Measurements from ENCODE around the gene ZC3HAV1L. TPM values are rescaled to one million over a fixed set of nuclear protein-coding genes. Genes with fewer than 3 reads are reported as not detected.

Gene ZC3HAV1L
- total RNA-seq, 4 donors from 2014 or later, result 8.5 to 14.1 (median 11.9) TPM

DNA sequence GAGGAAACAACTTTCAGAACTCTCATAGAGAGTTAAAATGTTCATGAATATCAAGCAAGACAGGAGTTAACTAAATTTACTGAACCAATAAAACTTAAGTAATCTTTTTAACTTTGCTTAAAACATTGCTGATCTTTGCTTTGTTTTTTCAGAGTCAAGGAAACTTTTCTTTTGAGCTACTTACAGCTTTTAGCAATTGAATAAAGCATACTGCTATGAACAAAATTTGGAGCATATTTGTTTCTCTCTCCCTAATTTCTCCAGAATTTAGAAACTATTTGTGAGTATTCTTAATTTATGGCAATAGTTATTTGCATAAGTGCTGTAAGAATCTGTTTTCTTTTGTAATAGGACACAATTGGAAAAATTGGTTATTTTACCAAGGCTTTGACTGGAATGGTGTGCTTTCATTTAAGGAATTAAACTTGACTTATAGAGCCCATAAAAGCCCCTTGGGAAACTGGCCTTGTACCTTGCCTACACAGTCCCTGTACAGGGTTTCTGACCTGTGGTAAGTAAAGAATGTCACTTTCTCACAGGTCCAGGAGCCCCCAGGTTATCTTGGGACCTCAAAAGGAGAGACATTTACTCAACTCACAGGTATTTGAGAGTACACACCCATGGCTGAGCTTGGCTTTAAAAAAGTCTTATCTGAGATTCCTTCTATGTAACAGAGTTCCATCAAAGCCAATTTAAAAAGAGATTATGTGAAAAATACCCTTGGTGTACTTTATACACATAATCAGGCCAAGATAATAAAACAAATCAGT, 31.3 kb downstream of the ZC3HAV1L start:
- TF ChIP-seq, protein P1, sequence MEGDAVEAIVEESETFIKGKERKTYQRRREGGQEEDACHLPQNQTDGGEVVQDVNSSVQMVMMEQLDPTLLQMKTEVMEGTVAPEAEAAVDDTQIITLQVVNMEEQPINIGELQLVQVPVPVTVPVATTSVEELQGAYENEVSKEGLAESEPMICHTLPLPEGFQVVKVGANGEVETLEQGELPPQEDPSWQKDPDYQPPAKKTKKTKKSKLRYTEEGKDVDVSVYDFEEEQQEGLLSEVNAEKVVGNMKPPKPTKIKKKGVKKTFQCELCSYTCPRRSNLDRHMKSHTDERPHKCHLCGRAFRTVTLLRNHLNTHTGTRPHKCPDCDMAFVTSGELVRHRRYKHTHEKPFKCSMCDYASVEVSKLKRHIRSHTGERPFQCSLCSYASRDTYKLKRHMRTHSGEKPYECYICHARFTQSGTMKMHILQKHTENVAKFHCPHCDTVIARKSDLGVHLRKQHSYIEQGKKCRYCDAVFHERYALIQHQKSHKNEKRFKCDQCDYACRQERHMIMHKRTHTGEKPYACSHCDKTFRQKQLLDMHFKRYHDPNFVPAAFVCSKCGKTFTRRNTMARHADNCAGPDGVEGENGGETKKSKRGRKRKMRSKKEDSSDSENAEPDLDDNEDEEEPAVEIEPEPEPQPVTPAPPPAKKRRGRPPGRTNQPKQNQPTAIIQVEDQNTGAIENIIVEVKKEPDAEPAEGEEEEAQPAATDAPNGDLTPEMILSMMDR (IDR thresholded peaks at IDR 0.05; ENCODE audit: low read depth), result no peak

DNA sequence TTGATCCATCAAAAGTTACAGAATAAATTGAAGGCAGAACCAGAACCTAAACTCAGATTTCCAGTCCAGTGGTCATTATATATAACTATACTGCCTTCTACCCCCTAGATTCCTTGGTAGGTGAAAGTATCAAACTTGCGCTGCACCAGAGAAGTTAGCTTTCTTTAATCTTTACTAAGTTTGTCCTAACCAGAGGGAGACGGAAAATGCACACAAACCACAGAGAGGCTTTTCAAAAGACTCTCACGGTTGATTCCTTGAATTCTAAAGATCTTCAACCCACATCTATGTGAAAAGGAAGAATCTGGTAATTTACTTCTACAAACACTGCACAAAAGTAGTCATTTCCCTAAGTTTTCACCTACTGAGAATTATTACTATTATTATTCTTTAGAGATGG, 36.4 kb downstream of the ZC3HAV1L start:
- TF ChIP-seq, protein P1 (IDR thresholded peaks at IDR 0.05; ENCODE audit: low read depth), result no peak

DNA sequence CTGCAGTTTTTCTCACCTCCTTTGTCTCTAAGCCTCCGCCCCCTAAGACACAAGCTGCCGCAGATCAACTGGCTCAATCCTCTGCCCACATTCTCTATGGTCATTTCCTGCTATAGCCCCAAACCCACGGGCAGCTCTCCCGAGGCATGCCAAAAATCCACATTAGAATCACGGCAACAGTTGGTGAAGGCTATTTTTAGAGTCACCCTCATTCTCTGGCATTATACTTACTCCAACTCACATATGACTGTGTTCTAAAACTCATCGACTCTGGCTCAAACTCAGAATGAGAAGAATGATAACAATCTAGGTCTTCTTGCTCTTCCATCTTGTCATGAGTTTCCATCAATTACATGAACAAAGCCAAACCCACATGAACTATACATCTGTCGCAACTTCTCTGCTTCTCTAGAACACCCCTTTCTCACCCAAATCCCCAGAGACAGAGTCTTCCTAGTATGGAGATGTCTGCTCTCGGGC, 43.8 kb downstream of the ZC3HAV1L start:
- TF ChIP-seq, protein P1 (IDR thresholded peaks at IDR 0.05; ENCODE audit: low read depth), result no peak

DNA sequence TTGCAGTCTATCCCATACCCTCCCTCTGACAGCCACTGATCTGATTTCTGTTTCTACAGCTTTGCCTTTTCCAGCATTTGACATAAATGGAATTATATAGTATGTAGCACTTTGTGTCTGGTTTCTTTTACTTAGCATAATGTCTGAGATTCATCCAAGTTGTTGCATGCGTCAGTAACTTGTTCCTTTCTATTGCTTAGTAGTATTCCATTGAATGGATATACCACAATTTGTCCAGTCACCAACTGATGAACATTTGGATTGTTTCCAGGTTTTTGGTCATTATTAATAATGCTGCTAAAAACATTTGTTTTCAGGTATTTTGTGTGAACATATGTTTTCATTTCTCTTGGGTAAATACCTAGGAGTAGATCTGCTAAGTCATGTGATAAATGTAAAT, 48.2 kb downstream of the ZC3HAV1L start:
- TF ChIP-seq, protein P1 (IDR thresholded peaks at IDR 0.05; ENCODE audit: low read depth), result no peak

DNA sequence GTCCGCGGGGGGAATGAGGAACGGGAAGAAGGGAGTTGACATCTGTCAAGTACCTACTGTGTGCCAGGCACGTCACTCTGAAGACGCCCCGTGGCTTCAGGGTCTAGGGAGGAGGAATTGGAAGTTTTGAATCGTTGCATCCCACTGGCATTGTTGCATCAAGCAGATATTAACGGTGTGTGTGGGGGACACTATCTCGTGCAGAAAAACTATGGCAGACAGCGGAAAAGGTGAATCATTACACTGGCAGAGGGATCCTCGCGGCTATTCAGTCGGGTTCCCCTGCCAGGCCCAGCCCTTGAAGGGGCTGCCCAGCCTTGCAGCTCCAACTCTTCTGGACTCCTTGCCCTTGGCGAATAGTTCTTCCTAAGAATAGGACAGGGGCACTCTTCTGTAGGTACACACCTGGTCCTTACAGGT, 53.6 kb downstream of the ZC3HAV1L start:
- TF ChIP-seq, protein P1 (IDR thresholded peaks at IDR 0.05; ENCODE audit: low read depth), result no peak

DNA sequence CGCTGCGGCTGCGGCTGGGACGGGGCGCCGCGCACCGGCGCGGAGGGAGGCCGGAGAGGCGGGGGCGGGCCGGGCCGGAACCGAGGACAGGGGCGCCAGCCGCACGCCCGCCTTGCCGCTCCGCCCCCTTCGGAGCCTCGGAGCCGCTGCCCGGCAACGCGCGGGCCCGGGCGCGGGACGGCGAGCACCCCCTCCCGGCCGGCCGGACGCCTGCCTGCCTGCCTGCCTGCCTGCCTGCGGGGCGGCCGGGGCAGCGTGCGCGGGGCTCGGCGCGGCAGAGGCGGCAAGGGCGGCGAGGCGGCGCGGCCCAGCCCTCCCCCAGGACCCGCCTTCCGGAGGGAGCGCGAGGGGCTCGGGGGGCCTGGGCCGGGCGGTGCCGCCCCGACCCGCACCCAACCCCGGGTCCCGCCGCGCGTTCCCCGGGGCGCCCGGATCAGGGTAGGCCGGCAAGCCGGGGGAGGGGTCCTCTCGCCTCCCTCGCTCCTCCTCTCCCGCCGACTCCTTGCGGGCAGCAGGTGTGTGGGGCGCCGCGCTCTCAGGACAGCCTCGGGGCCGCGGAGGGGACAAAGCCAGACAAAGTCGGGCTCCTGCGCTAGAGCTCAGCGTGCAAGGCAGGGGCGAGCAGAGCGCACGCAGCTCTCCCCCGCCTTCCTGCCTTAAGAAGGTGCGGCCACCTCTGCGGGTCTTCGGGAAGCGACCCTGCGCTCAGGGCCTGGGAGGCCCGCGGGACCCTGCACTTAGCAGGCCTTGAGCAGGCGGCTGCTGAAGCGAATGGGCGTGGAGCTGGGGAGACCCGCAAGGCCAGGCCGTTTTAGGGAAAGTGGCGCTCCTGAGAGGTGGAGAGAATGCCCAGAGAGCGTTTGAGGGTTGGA, 54.3 kb downstream of the ZC3HAV1L start, which contains the start of gene KIAA1549:
KIAA1549 (minus strand) TSS at position 58 of the 872 bp plus-strand sequence. CDS start 120 bp downstream, outside the sequence.
- TF ChIP-seq, protein P1 (IDR thresholded peaks at IDR 0.05; ENCODE audit: low read depth), result no peak
